Thyroid gland (tissue), 4 donors: ENCODE measurements around the gene PSTPIP1.

Experiments used
- CTCF ChIP-seq, 6 experiments: fragments of 200-600 bp in 3 of 6; fragments of 450-650 bp in 3 of 6; sonication (generic) in 3 of 6; IDR thresholded peaks; one replicate each; pipeline ENCODE4 v1.5.1; 2016 to 2019; ENCODE audit warnings: antibody characterized with exemption in 6 of 6, mild to moderate bottlenecking in 2 of 6, inconsistent platforms in 1 of 6, moderate library complexity in 1 of 6
- POLR2A ChIP-seq, 2 donors: fragments of 450-650 bp; IDR thresholded peaks; one replicate each; pipeline ENCODE4 v1.6.1; 2017; ENCODE audit warnings: antibody characterized with exemption in 2 of 2, mild to moderate bottlenecking in 2 of 2, moderate library complexity in 1 of 2

GRCh38 chr15:76962337-76963013 is 32.5 kb upstream of the PSTPIP1 start:
- TF ChIP-seq CTCF (IDR thresholded peaks at IDR 0.05) (no peak), POLR2A (IDR thresholded peaks at IDR 0.05) (no peak)
